Natural killer cell (primary cell): ENCODE data around the gene SLC25A20. TPM values are rescaled to one million over a fixed set of nuclear protein-coding genes. Genes with fewer than 3 reads are reported as not detected.
"Not testable (repeated sequence)": the region's sequence is repeated elsewhere in the genome, so short reads cannot be mapped to it uniquely, and the experiment has no call there.

Experiments
- ATAC-seq, 3 donors: fragments of 150-1000 bp in 2 of 3; fragments of 200-7000 bp in 1 of 3; cut with Tn5 transposase; 1 replicate in 1 of 3; 2 replicates in 2 of 3; pipeline ENCODE4 v1.10.0; 2021; ENCODE audit warnings: mild to moderate bottlenecking in 2 of 3, moderate library complexity in 2 of 3
- DNase-seq, 2 donors: peaks; one replicate each; pipeline versions ENCODE4 v3.0.0 to v3.0.0-alpha.2; 2013 to 2021; ENCODE audit warnings: mixed read lengths in 1 of 2
- H3K27ac ChIP-seq: one replicate; pipeline ENCODE4 v1.5.1; 2013; ENCODE audit warnings: mild to moderate bottlenecking, low read length
- H3K27me3 ChIP-seq: one replicate; pipeline ENCODE4 v1.6.1; 2013; ENCODE audit warnings: low read length; ENCODE audit not compliant: control insufficient read depth, insufficient read depth
- H3K36me3 ChIP-seq: one replicate; pipeline ENCODE4 v1.6.1; 2013; ENCODE audit warnings: low read length; ENCODE audit not compliant: control insufficient read depth, insufficient read depth
- H3K4me1 ChIP-seq: one replicate; pipeline ENCODE4 v1.6.1; 2013; ENCODE audit warnings: low read length; ENCODE audit not compliant: control insufficient read depth, insufficient read depth
- H3K4me3 ChIP-seq: one replicate; pipeline ENCODE4 v1.5.1; 2013; ENCODE audit warnings: low read length
- H3K9me3 ChIP-seq: one replicate; pipeline ENCODE4 v1.6.1; 2013; ENCODE audit warnings: low read length; ENCODE audit not compliant: control insufficient read depth, insufficient read depth
- H3K27ac Mint-ChIP-seq, 2 donors: one replicate each; pipeline ENCODE4 v1.8.0; 2022; ENCODE audit warnings: mild to moderate bottlenecking in 2 of 2, mixed read lengths in 2 of 2, moderate library complexity in 1 of 2
- H3K27me3 Mint-ChIP-seq, 2 donors: one replicate each; pipeline ENCODE4 v1.8.0; 2022; ENCODE audit warnings: low read depth in 2 of 2, mixed read lengths in 2 of 2
- H3K36me3 Mint-ChIP-seq: one replicate; pipeline ENCODE4 v1.8.0; 2022; ENCODE audit warnings: mixed read lengths
- H3K4me1 Mint-ChIP-seq, 2 donors: one replicate each; pipeline ENCODE4 v1.8.0; 2022; ENCODE audit warnings: mixed read lengths in 2 of 2
- H3K4me3 Mint-ChIP-seq: one replicate; pipeline ENCODE4 v1.8.0; 2022; ENCODE audit warnings: mild to moderate bottlenecking, moderate library complexity, mixed read lengths
- H3K9me3 Mint-ChIP-seq, 2 donors: one replicate each; pipeline ENCODE4 v1.8.0; 2022; ENCODE audit warnings: mixed read lengths in 2 of 2
- WGBS: methylation state at CpG from one replicate; pipeline ENCODE4 v1.1.7; 2013; ENCODE audit warnings: missing lambda C conversion rate; ENCODE audit not compliant: insufficient coverage; 5-methylcytosine and 5-hydroxymethylcytosine counted together
- intact Hi-C: fragments of 100-400 bp; cut with micrococcal nuclease; formaldehyde crosslinking; loops from one replicate; pipeline ENCODE4 v1.14.2; 2022
- total RNA-seq, 4 donors: library from RNA; stranded (reverse); fragments of 120-200 nt in 1 of 4; gene quantifications; one replicate each; pipeline versions ENCODE4 v1.2.3 to v1.2.4, GENCODE V29; 2013 to 2022
- TF ChIP-seq, protein P1 (sequence below): fragments of 200-600 bp; IDR thresholded peaks from one replicate; pipeline ENCODE4 v1.8.0; 2022; ENCODE audit warnings: antibody characterized with exemption

SLC25A20 gene
- total RNA-seq, 3 donors from 2014 or later (not counting 1 experiment from before 2014, with no cell fraction given): 29.5 to 64.0 (median 48.3) TPM

DNA sequence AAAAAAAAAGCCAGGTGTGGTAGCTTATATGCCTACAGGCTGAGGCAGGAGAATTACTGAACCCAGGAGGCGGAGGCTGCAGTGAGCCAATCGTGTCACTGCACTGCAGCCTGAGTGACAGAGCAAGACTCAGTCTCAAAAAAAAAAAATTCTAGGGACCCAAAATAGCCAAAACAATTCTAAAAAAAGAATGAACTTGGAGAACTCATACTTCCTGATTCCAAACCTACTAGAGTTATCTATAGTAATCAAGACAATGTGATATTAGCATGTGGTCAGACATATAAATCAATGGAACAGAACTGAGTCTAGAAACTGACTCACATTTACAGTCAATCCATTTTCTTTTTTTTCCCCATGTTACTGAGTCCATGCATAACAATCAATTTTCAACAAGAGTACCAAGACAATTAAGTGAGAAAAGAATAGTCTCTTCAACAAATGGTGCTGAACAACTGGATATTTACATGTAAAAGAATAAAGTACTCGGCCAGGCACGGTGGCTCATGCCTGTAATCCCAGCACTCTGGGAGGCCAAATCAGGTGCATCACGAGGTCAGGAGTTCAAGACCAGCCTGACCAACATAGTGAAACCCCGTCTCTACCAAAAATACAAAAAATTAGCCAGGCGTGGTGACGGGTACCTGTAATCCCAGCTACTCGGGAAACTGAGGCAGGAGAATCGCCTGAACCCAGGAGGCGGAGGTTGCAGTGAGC, 62.9 kb downstream of the SLC25A20 start:
- Mint-ChIP-seq H3K4me1 (peaks cover 14 to 20% of the 10 kb centered on the region in 2 donors), H3K27me3 (no peaks in the 10 kb centered on the region), H3K4me3 (no peak overlapping the region), H3K9me3 (no peaks in the 10 kb centered on the region), H3K27ac (no peak overlapping the region), H3K36me3 (no peaks in the 10 kb centered on the region)
- intact Hi-C loops: no loop called here
- WGBS: 96% methylated on average over 11 of the region's 11 CpGs
- Histone ChIP-seq H3K4me3 (no peak overlapping the region), H3K27ac (no peak overlapping the region), H3K27me3 (no peaks in the 10 kb centered on the region), H3K36me3 (no peaks in the 10 kb centered on the region), H3K9me3 (no peaks in the 10 kb centered on the region), H3K4me1 (peaks cover 3% of the 10 kb centered on the region)
- ATAC-seq: no peak
- no peak for DNase-seq
- TF ChIP-seq, protein P1, sequence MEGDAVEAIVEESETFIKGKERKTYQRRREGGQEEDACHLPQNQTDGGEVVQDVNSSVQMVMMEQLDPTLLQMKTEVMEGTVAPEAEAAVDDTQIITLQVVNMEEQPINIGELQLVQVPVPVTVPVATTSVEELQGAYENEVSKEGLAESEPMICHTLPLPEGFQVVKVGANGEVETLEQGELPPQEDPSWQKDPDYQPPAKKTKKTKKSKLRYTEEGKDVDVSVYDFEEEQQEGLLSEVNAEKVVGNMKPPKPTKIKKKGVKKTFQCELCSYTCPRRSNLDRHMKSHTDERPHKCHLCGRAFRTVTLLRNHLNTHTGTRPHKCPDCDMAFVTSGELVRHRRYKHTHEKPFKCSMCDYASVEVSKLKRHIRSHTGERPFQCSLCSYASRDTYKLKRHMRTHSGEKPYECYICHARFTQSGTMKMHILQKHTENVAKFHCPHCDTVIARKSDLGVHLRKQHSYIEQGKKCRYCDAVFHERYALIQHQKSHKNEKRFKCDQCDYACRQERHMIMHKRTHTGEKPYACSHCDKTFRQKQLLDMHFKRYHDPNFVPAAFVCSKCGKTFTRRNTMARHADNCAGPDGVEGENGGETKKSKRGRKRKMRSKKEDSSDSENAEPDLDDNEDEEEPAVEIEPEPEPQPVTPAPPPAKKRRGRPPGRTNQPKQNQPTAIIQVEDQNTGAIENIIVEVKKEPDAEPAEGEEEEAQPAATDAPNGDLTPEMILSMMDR: no peak

DNA sequence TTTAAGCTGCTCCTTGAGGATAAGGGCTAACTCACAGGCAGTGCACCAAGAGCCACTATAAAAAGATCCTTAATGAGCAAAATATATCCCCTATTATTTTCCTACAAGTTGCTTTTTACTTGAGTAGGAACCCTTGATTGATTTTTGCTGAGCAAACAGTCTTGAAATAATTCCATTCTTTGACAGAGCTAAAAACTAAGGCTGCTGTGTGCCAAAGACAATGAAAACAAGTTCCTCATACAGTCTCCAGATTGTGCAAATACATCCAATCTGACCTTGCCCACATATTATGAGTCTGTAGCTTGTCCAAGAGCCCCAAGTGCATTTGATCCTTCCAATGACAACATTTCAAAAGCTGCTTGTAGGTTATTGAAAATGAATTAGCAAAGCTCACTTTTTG, 66.0 kb downstream of the SLC25A20 start:
- Histone ChIP-seq H3K4me1 (peaks cover 3% of the 10 kb centered on the region), H3K36me3 (no peaks in the 10 kb centered on the region), H3K27me3 (no peaks in the 10 kb centered on the region), H3K9me3 (no peaks in the 10 kb centered on the region), H3K27ac (no peak overlapping the region), H3K4me3 (no peak overlapping the region)
- no peaks in the 10 kb centered on the region for H3K27me3 Mint-ChIP-seq
- no peak overlapping the region for H3K27ac Mint-ChIP-seq
- no peak for DNase-seq
- no peaks in the 10 kb centered on the region for H3K9me3 Mint-ChIP-seq
- no peaks in the 10 kb centered on the region for H3K36me3 Mint-ChIP-seq
- ATAC-seq: no peak
- no peak overlapping the region for H3K4me3 Mint-ChIP-seq
- H3K4me1 Mint-ChIP-seq: peaks cover 6 to 13% of the 10 kb centered on the region in 2 donors
- intact Hi-C loops: no loop called here
- TF ChIP-seq, protein P1: no peak

DNA sequence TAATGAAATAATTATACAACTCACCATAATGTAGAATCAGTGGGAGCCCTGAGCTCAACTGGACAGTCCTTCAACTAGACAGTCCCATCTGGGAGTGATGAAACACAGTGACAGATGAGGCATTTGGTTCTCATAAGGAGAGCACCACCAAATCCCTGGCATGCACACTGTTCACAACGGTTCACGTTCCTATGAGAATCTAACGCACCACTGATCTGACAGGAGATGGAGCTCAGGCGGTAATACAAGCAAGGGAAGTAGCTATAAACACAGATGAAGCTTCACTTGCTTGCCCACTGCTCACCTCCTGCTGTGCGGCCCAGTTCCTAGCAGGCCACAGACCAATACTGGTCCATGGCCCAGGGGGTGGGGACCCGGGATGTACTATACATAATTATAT, 68.0 kb downstream of the SLC25A20 start:
- intact Hi-C loops: no loop called here
- Mint-ChIP-seq H3K4me3 (no peak overlapping the region), H3K36me3 (no peaks in the 10 kb centered on the region), H3K27ac (no peak overlapping the region), H3K9me3 (no peaks in the 10 kb centered on the region), H3K27me3 (no peaks in the 10 kb centered on the region), H3K4me1 (peaks cover 9 to 19% of the 10 kb centered on the region in 2 donors)
- no peak for ATAC-seq
- Histone ChIP-seq H3K36me3 (no peaks in the 10 kb centered on the region), H3K4me3 (no peak overlapping the region), H3K9me3 (no peaks in the 10 kb centered on the region), H3K4me1 (peaks cover 3% of the 10 kb centered on the region), H3K27ac (no peak overlapping the region), H3K27me3 (no peaks in the 10 kb centered on the region)
- TF ChIP-seq, protein P1: no peak
- no peak for DNase-seq
- WGBS: 97% methylated on average over 5 of the region's 6 CpGs

DNA sequence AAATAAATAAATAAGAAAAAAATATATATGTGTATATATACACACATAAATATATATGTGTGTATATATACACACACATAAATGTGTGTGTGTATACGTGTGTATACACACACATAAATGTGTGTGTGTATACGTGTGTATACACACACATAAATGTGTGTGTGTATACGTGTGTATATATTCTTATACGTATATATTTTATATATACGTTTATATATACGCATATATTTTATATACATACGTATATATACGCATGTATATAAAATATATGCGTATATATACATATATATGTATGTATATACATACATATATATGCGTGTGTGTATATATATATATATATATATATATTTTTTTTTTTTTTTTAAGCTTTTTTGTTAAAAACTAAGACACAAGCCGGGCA, 69.2 kb downstream of the SLC25A20 start:
- intact Hi-C loops, H3K9me3 ChIP-seq, H3K4me3 Mint-ChIP-seq, H3K9me3 Mint-ChIP-seq, H3K27ac Mint-ChIP-seq, H3K36me3 ChIP-seq, H3K27ac ChIP-seq, H3K27me3 ChIP-seq, ATAC-seq, H3K4me1 ChIP-seq, H3K36me3 Mint-ChIP-seq, H3K4me3 ChIP-seq, H3K27me3 Mint-ChIP-seq, DNase-seq: not testable (repeated sequence)
- WGBS: no CpG with 5 or more reads among the region's 11 CpGs
- peaks cover 10 to 17% of the 10 kb centered on the region in 2 donors for H3K4me1 Mint-ChIP-seq

DNA sequence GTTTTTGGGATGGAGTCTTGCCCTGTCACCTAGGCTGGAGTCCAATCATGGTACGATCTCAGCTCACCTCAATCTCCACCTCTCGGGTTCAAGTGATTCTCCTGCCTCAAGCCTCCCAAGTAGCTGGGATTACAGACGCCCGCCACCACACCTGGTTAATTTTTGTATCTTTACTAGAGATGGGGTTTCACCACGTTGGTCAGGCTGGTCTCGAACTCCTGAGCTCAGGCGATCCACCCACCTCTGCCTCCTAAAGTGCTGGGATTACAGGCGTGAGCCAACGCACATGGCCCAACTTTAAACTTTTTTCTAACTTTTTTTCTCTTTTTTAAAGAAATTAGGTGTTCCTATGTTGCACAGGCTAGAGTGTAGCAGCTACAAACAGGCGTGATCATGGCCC, 70.8 kb downstream of the SLC25A20 start:
- 95% methylated on average over 10 of the region's 10 CpGs for WGBS
- H3K27ac Mint-ChIP-seq, DNase-seq, intact Hi-C loops, H3K4me3 Mint-ChIP-seq, H3K4me1 ChIP-seq, ATAC-seq, H3K36me3 ChIP-seq, H3K4me3 ChIP-seq, H3K9me3 ChIP-seq, H3K27ac ChIP-seq, H3K36me3 Mint-ChIP-seq, H3K27me3 ChIP-seq, H3K27me3 Mint-ChIP-seq, H3K9me3 Mint-ChIP-seq: not testable (repeated sequence)
- H3K4me1 Mint-ChIP-seq: peaks cover 16 to 20% of the 10 kb centered on the region in 2 donors
